DOHH2 (cell line): ENCODE results near the gene C19orf47.

Source experiments
- H3F3A ChIP-seq: fragments of 200-600 bp; sonication (generic), shearing (Covaris generic); 2 replicates; pipeline ENCODE4 v1.6.0; 2016; ENCODE audit warnings: antibody characterized with exemption, mild to moderate bottlenecking; ENCODE audit not compliant: control insufficient read depth, insufficient read depth
- H3K27ac ChIP-seq: fragments of 200-600 bp; sonication (generic); 2 replicates; pipeline ENCODE4 v1.5.1; 2014; ENCODE audit warnings: low read depth, mild to moderate bottlenecking, low read length, moderate library complexity
- H3K27me3 ChIP-seq: fragments of 200-600 bp; sonication (generic); 2 replicates; pipeline ENCODE4 v1.6.1; 2014; ENCODE audit warnings: mild to moderate bottlenecking, low read length, mixed read lengths; ENCODE audit not compliant: control insufficient read depth
- H3K36me3 ChIP-seq: fragments of 200-600 bp; sonication (generic); 2 replicates; pipeline ENCODE4 v1.6.1; 2014; ENCODE audit warnings: mild to moderate bottlenecking, low read length, moderate library complexity, mixed read lengths; ENCODE audit not compliant: control insufficient read depth
- H3K4me1 ChIP-seq: fragments of 200-600 bp; sonication (generic); 2 replicates; pipeline ENCODE4 v1.6.1; 2014; ENCODE audit warnings: mild to moderate bottlenecking, low read length, mixed read lengths; ENCODE audit not compliant: control insufficient read depth
- H3K4me2 ChIP-seq: fragments of 200-600 bp; sonication (generic); 2 replicates; pipeline ENCODE4 v1.6.0; 2014; ENCODE audit warnings: mild to moderate bottlenecking, low read length, moderate library complexity
- H3K4me3 ChIP-seq: fragments of 200-600 bp; sonication (generic); 2 replicates; pipeline ENCODE4 v1.5.1; 2014; ENCODE audit warnings: mild to moderate bottlenecking, low read length, mixed read lengths
- H3K79me2 ChIP-seq: fragments of 200-600 bp; sonication (generic); 2 replicates; pipeline ENCODE4 v1.6.1; 2014; ENCODE audit warnings: mild to moderate bottlenecking, low read length, mixed read lengths; ENCODE audit not compliant: control insufficient read depth
- H3K9me2 ChIP-seq: fragments of 200-600 bp; sonication (generic); replicated peaks from 2 replicates; pipeline ENCODE4 v1.6.1; 2014; ENCODE audit warnings: mild to moderate bottlenecking, low read length, mixed read lengths; ENCODE audit not compliant: control insufficient read depth
- H3K9me3 ChIP-seq: fragments of 200-600 bp; sonication (generic); 2 replicates; pipeline ENCODE4 v1.6.1; 2014; ENCODE audit warnings: antibody characterized with exemption, low read length, mixed read lengths; ENCODE audit not compliant: control insufficient read depth, insufficient read depth
- H4K20me1 ChIP-seq: fragments of 200-600 bp; sonication (generic); 2 replicates; pipeline ENCODE4 v1.6.0; 2014; ENCODE audit warnings: low read depth, mild to moderate bottlenecking, antibody characterized with exemption, low read length, moderate library complexity; ENCODE audit not compliant: control insufficient read depth, insufficient read depth
- EZH2phosphoT487 ChIP-seq: fragments of 200-600 bp; sonication (generic); IDR thresholded peaks from 2 replicates; pipeline ENCODE4 v1.6.1; 2017; ENCODE audit warnings: borderline replicate concordance, mild to moderate bottlenecking, antibody characterized with exemption, low read length, moderate library complexity, mixed read lengths
- TF ChIP-seq, protein P1 (sequence below): fragments of 200-600 bp; sonication (generic); IDR thresholded peaks from one replicate; pipeline ENCODE4 v1.5.1; 2014; ENCODE audit warnings: antibody characterized with exemption, mild to moderate bottlenecking, low read depth, low read length; ENCODE audit not compliant: poor library complexity, severe bottlenecking

Gene C19orf47

GRCh38 chr19:40315812-40316470, 32.3 kb downstream of the C19orf47 start:
- H3K36me3 ChIP-seq, result peaks cover 19% of the 10 kb centered on the region

GRCh38 chr19:40314656-40315055, 33.5 kb downstream of the C19orf47 start:
- no peaks in the 10 kb centered on the region for H4K20me1 ChIP-seq
- H3K4me1 ChIP-seq, result peaks cover 7% of the 10 kb centered on the region
- no peaks in the 10 kb centered on the region for H3F3A ChIP-seq
- no peaks in the 10 kb centered on the region for H3K9me2 ChIP-seq
- H3K79me2 ChIP-seq, result no peaks in the 10 kb centered on the region
- peaks cover 13% of the 10 kb centered on the region for H3K36me3 ChIP-seq
- no peak overlapping the region for H3K27ac ChIP-seq
- TF ChIP-seq, protein P1, sequence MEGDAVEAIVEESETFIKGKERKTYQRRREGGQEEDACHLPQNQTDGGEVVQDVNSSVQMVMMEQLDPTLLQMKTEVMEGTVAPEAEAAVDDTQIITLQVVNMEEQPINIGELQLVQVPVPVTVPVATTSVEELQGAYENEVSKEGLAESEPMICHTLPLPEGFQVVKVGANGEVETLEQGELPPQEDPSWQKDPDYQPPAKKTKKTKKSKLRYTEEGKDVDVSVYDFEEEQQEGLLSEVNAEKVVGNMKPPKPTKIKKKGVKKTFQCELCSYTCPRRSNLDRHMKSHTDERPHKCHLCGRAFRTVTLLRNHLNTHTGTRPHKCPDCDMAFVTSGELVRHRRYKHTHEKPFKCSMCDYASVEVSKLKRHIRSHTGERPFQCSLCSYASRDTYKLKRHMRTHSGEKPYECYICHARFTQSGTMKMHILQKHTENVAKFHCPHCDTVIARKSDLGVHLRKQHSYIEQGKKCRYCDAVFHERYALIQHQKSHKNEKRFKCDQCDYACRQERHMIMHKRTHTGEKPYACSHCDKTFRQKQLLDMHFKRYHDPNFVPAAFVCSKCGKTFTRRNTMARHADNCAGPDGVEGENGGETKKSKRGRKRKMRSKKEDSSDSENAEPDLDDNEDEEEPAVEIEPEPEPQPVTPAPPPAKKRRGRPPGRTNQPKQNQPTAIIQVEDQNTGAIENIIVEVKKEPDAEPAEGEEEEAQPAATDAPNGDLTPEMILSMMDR, result no peak
- TF ChIP-seq EZH2phosphoT487, result no peak
- H3K9me3 ChIP-seq, result no peaks in the 10 kb centered on the region
- no peaks in the 10 kb centered on the region for H3K27me3 ChIP-seq
- H3K4me2 ChIP-seq, result no peak overlapping the region
- H3K4me3 ChIP-seq, result no peak overlapping the region

More at GRCh38 chr19:40315812-40316470, 32.3 kb downstream of the C19orf47 start:
- H3K79me2 ChIP-seq, result no peaks in the 10 kb centered on the region
- no peaks in the 10 kb centered on the region for H3F3A ChIP-seq
- peaks cover 7% of the 10 kb centered on the region for H3K4me1 ChIP-seq
- no peaks in the 10 kb centered on the region for H4K20me1 ChIP-seq
- no peak overlapping the region for H3K27ac ChIP-seq
- H3K4me3 ChIP-seq, result no peak overlapping the region
- no peak overlapping the region for H3K4me2 ChIP-seq
- no peak for TF ChIP-seq EZH2phosphoT487
- TF ChIP-seq, protein P1, result no peak
- H3K9me3 ChIP-seq, result no peaks in the 10 kb centered on the region
- H3K27me3 ChIP-seq, result no peaks in the 10 kb centered on the region
- no peaks in the 10 kb centered on the region for H3K9me2 ChIP-seq

DNA sequence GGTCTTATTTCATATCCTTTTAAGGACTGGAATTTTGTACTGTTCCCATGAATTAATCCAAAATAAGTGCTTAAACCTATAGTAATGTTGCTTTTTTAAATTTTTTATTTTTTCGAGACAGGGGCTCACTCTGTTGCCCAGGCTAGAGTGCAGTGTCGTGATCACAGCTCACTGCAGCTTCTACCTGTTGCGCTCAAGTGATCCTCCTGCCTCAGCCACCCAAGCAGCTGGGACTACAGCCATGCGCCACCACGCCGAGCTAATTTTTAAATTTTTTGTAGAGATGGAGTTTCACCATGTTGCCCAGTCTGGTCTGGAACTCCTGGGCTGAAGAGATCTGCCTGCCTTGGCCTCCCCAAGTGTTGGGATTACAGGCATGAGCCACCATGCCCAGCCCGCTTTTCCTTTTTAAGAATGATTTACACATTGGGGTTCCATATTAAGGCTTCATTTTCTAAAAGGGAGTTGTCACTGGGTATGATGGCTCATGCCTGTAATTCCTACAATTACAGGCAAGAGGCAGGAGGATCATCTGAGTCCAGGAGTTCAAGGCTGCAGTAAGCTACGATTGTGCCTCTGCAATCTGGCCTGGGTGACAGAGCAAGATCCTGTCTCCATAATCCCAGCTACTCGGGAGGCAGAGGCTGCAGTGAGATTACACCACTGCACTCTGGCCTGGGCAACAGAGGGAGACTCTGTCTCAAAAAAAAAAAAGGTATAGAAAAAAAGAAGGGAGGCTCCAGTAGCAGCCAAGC, 34.8 kb downstream of the C19orf47 start:
- no peaks in the 10 kb centered on the region for H3K79me2 ChIP-seq
- no peaks in the 10 kb centered on the region for H3F3A ChIP-seq
- no peaks in the 10 kb centered on the region for H3K9me3 ChIP-seq
- no peak overlapping the region for H3K4me2 ChIP-seq
- H3K36me3 ChIP-seq, result peaks cover 9% of the 10 kb centered on the region
- TF ChIP-seq, protein P1, result no peak
- no peak for TF ChIP-seq EZH2phosphoT487
- H4K20me1 ChIP-seq, result no peaks in the 10 kb centered on the region
- H3K27me3 ChIP-seq, result no peaks in the 10 kb centered on the region
- no peak overlapping the region for H3K27ac ChIP-seq
- peaks cover 7% of the 10 kb centered on the region for H3K4me1 ChIP-seq
- H3K4me3 ChIP-seq, result no peak overlapping the region
- no peaks in the 10 kb centered on the region for H3K9me2 ChIP-seq
